ENCODE results near the gene KCND1.

The KCND1 gene

DNA sequence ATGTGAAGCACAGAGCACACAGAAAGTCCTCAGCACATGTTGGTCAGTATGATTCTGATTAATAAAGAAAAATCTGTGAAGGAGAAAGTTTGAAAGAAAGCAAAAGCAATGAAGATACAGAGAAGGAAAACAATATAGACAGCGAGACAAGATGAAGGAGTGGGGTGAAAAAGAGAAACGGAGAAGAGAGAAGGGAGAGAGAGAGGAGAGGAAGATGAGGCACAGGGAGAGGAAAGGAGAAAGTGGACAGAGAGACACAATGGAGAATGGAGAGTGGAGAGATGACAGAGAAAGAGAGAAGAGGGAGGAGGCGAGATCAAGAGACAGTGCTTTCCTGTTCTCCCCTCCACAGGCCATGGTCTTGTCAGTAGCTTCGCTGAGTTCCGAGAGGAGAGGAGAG, 3.9 kb upstream of the KCND1 start:
- H3K9ac ChIP-seq (ENCODE audit: low read depth in 1 of 2, low read length in 2 of 2), result no peak overlapping the region
- no peaks in the 10 kb centered on the region for H3K27me3 ChIP-seq (ENCODE audit: control insufficient read depth in 2 of 2, insufficient read depth in 2 of 2, low read length in 2 of 2)
- H3K36me3 ChIP-seq (ENCODE audit: control insufficient read depth in 2 of 2, insufficient read depth in 2 of 2, low read length in 2 of 2), result peaks cover 15 to 22% of the 10 kb centered on the region in 2 donors
- no peak overlapping the region for H3K4me3 ChIP-seq (ENCODE audit: low read length in 2 of 2)
- H3K9me3 ChIP-seq (ENCODE audit: control insufficient read depth in 2 of 2, low read length in 2 of 2), result no peaks in the 10 kb centered on the region
- peaks cover 0 to 4% of the 10 kb centered on the region in 2 donors for H3K4me1 ChIP-seq (ENCODE audit: control insufficient read depth in 2 of 2, insufficient read depth in 2 of 2, low read length in 2 of 2)
- no peak overlapping the region for H3K27ac ChIP-seq (ENCODE audit: low read depth in 2 of 2, low read length in 2 of 2)

GRCh38 chrX:48975041-48975440, 3.4 kb upstream of the KCND1 start:
- H3K9me3 ChIP-seq (ENCODE audit: control insufficient read depth in 2 of 2, low read length in 2 of 2), result no peaks in the 10 kb centered on the region
- peaks cover 15 to 18% of the 10 kb centered on the region in 2 donors for H3K36me3 ChIP-seq (ENCODE audit: control insufficient read depth in 2 of 2, insufficient read depth in 2 of 2, low read length in 2 of 2)
- H3K27ac ChIP-seq (ENCODE audit: low read depth in 2 of 2, low read length in 2 of 2), result no peak overlapping the region
- no peak overlapping the region for H3K9ac ChIP-seq (ENCODE audit: low read depth in 1 of 2, low read length in 2 of 2)
- H3K27me3 ChIP-seq (ENCODE audit: control insufficient read depth in 2 of 2, insufficient read depth in 2 of 2, low read length in 2 of 2), result no peaks in the 10 kb centered on the region
- no peak overlapping the region for H3K4me3 ChIP-seq (ENCODE audit: low read length in 2 of 2)
- peaks cover 0 to 4% of the 10 kb centered on the region in 2 donors for H3K4me1 ChIP-seq (ENCODE audit: control insufficient read depth in 2 of 2, insufficient read depth in 2 of 2, low read length in 2 of 2)

DNA sequence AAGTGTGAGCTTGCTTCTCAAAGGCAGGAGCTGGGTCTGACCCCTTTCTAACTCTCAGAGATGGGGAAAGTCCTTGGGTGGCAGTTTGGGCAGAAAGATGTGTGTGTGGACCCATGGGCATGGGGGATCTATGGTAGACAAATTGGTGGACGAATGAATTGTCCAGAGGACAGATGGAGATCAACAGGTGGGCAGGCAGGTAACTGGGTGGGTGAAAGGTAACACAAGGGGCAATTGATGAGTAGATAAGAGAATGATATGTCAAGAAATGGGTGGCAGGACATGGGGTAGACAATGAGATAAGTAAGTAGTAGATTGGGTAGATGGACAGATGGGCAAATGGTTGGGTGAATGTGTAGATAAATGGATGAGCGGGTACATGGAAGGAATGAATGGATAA, 2.9 kb upstream of the KCND1 start:
- Histone ChIP-seq H3K4me1 (ENCODE audit: control insufficient read depth in 2 of 2, insufficient read depth in 2 of 2, low read length in 2 of 2) (peaks cover 0 to 4% of the 10 kb centered on the region in 2 donors), H3K4me3 (ENCODE audit: low read length in 2 of 2) (no peak overlapping the region), H3K27me3 (ENCODE audit: control insufficient read depth in 2 of 2, insufficient read depth in 2 of 2, low read length in 2 of 2) (no peaks in the 10 kb centered on the region), H3K27ac (ENCODE audit: low read depth in 2 of 2, low read length in 2 of 2) (no peak overlapping the region), H3K9me3 (ENCODE audit: control insufficient read depth in 2 of 2, low read length in 2 of 2) (no peaks in the 10 kb centered on the region), H3K9ac (ENCODE audit: low read depth in 1 of 2, low read length in 2 of 2) (no peak overlapping the region), H3K36me3 (ENCODE audit: control insufficient read depth in 2 of 2, insufficient read depth in 2 of 2, low read length in 2 of 2) (peaks cover 15% of the 10 kb centered on the region in 2 donors)

GRCh38 chrX:48974033-48974432, 2.4 kb upstream of the KCND1 start:
- Histone ChIP-seq H3K9ac (ENCODE audit: low read depth in 1 of 2, low read length in 2 of 2) (no peak overlapping the region), H3K4me3 (ENCODE audit: low read length in 2 of 2) (no peak overlapping the region)

GRCh38 chrX:48972220-48973164, 848 bp upstream of the KCND1 start:
- Histone ChIP-seq H3K9me3 (ENCODE audit: control insufficient read depth in 2 of 2, low read length in 2 of 2) (no peaks in the 10 kb centered on the region), H3K4me1 (ENCODE audit: control insufficient read depth in 2 of 2, insufficient read depth in 2 of 2, low read length in 2 of 2) (peaks cover 0 to 4% of the 10 kb centered on the region in 2 donors), H3K27ac (ENCODE audit: low read depth in 2 of 2, low read length in 2 of 2) (no peak overlapping the region), H3K9ac (ENCODE audit: low read depth in 1 of 2, low read length in 2 of 2) (no peak overlapping the region), H3K4me3 (ENCODE audit: low read length in 2 of 2) (peak overlapping the region; percentile 24 to 27), H3K27me3 (ENCODE audit: control insufficient read depth in 2 of 2, insufficient read depth in 2 of 2, low read length in 2 of 2) (no peaks in the 10 kb centered on the region), H3K36me3 (ENCODE audit: control insufficient read depth in 2 of 2, insufficient read depth in 2 of 2, low read length in 2 of 2) (peaks cover 8 to 15% of the 10 kb centered on the region in 2 donors)

More at GRCh38 chrX:48974033-48974432, 2.4 kb upstream of the KCND1 start:
- no peaks in the 10 kb centered on the region for H3K27me3 ChIP-seq (ENCODE audit: control insufficient read depth in 2 of 2, insufficient read depth in 2 of 2, low read length in 2 of 2)
- peaks cover 0 to 4% of the 10 kb centered on the region in 2 donors for H3K4me1 ChIP-seq (ENCODE audit: control insufficient read depth in 2 of 2, insufficient read depth in 2 of 2, low read length in 2 of 2)
- peaks cover 15% of the 10 kb centered on the region in 2 donors for H3K36me3 ChIP-seq (ENCODE audit: control insufficient read depth in 2 of 2, insufficient read depth in 2 of 2, low read length in 2 of 2)
- H3K27ac ChIP-seq (ENCODE audit: low read depth in 2 of 2, low read length in 2 of 2), result no peak overlapping the region
- H3K9me3 ChIP-seq (ENCODE audit: control insufficient read depth in 2 of 2, low read length in 2 of 2), result no peaks in the 10 kb centered on the region

DNA sequence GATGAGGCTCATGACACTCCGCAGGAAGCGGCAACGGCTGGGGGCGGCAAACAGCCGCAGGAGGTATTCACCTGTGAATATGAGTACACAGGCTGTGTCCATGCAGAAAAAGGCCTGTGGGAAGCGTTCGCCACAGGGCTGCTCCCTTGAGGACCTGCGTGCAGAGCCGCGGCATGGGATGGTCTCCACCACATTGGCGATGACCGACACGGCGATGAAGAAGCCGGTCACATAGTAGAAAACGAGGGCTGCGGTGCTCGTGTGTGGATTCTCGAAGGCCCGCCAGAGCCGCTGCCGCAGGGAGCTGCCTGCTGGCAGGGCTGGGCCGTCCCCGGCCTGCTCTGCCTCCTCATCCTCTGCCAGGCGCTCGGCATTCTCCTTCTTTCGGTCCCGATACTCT, 2.2 kb downstream of the KCND1 start:
- Histone ChIP-seq H3K9ac (ENCODE audit: low read depth in 1 of 2, low read length in 2 of 2) (no peak overlapping the region), H3K27ac (ENCODE audit: low read depth in 2 of 2, low read length in 2 of 2) (no peak overlapping the region), H3K4me1 (ENCODE audit: control insufficient read depth in 2 of 2, insufficient read depth in 2 of 2, low read length in 2 of 2) (peaks cover 0 to 4% of the 10 kb centered on the region in 2 donors), H3K4me3 (ENCODE audit: low read length in 2 of 2) (no peak overlapping the region), H3K9me3 (ENCODE audit: control insufficient read depth in 2 of 2, low read length in 2 of 2) (no peaks in the 10 kb centered on the region), H3K36me3 (ENCODE audit: control insufficient read depth in 2 of 2, insufficient read depth in 2 of 2, low read length in 2 of 2) (peaks cover 0 to 1% of the 10 kb centered on the region in 2 donors), H3K27me3 (ENCODE audit: control insufficient read depth in 2 of 2, insufficient read depth in 2 of 2, low read length in 2 of 2) (no peaks in the 10 kb centered on the region)

- Histone ChIP-seq H3K9ac (ENCODE audit: low read depth in 1 of 2, low read length in 2 of 2) (no peak overlapping the region), H3K4me3 (ENCODE audit: low read length in 2 of 2) (no peak overlapping the region), H3K4me1 (ENCODE audit: control insufficient read depth in 2 of 2, insufficient read depth in 2 of 2, low read length in 2 of 2) (peaks cover 0 to 4% of the 10 kb centered on the region in 2 donors), H3K9me3 (ENCODE audit: control insufficient read depth in 2 of 2, low read length in 2 of 2) (no peaks in the 10 kb centered on the region), H3K27me3 (ENCODE audit: control insufficient read depth in 2 of 2, insufficient read depth in 2 of 2, low read length in 2 of 2) (no peaks in the 10 kb centered on the region), H3K36me3 (ENCODE audit: control insufficient read depth in 2 of 2, insufficient read depth in 2 of 2, low read length in 2 of 2) (no peaks in the 10 kb centered on the region), H3K27ac (ENCODE audit: low read depth in 2 of 2, low read length in 2 of 2) (no peak overlapping the region)
Observed at GRCh38 chrX:48968377-48968776, 3.3 kb downstream of the KCND1 start.

DNA sequence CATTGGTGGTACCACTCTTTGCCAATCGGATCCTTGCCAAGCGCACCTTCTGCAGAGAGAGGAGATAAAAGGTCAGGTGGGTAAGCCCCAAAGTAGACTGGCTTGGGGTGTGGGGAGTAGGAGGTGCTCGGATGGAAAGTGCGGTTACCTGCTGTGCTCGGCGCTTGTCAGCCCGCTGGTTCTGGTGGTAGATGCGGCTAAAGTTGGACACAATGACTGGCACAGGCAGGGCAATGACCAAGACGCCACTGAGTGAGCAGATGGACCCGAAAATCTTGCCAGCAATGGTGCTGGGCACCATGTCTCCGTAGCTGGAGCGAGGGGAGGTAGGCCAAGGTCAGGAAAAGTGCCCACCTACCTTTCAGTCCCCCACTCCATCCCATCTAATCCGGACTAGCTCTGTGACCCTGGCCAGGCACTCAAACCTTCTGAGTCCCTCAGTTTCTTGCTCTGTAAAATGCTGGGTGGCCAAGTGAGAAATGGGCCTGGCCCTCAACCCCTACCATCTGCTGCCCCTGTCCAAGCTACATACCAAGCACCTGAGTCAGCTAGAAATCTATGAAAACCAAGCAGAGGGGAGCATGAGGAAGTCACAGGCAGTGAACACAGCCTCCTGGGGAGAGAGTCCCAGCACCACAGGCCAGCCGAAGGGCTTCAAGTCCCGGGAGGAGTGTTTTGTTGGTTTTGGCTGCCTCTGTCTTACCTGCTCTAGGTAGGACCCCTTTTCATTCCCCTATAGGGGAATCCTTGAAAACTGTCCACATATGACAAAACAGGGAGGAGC, 4.7 kb downstream of the KCND1 start:
- Histone ChIP-seq H3K4me1 (ENCODE audit: control insufficient read depth in 2 of 2, insufficient read depth in 2 of 2, low read length in 2 of 2) (peaks cover 0 to 4% of the 10 kb centered on the region in 2 donors), H3K9ac (ENCODE audit: low read depth in 1 of 2, low read length in 2 of 2) (no peak overlapping the region), H3K36me3 (ENCODE audit: control insufficient read depth in 2 of 2, insufficient read depth in 2 of 2, low read length in 2 of 2) (no peaks in the 10 kb centered on the region), H3K27me3 (ENCODE audit: control insufficient read depth in 2 of 2, insufficient read depth in 2 of 2, low read length in 2 of 2) (no peaks in the 10 kb centered on the region), H3K9me3 (ENCODE audit: control insufficient read depth in 2 of 2, low read length in 2 of 2) (no peaks in the 10 kb centered on the region), H3K4me3 (ENCODE audit: low read length in 2 of 2) (no peak overlapping the region), H3K27ac (ENCODE audit: low read depth in 2 of 2, low read length in 2 of 2) (no peak overlapping the region)

GRCh38 chrX:48965959-48966358, 5.7 kb downstream of the KCND1 start:
- Histone ChIP-seq H3K4me3 (ENCODE audit: low read length in 2 of 2) (no peak overlapping the region), H3K36me3 (ENCODE audit: control insufficient read depth in 2 of 2, insufficient read depth in 2 of 2, low read length in 2 of 2) (no peaks in the 10 kb centered on the region), H3K27me3 (ENCODE audit: control insufficient read depth in 2 of 2, insufficient read depth in 2 of 2, low read length in 2 of 2) (no peaks in the 10 kb centered on the region), H3K9me3 (ENCODE audit: control insufficient read depth in 2 of 2, low read length in 2 of 2) (no peaks in the 10 kb centered on the region), H3K9ac (ENCODE audit: low read depth in 1 of 2, low read length in 2 of 2) (no peak overlapping the region), H3K27ac (ENCODE audit: low read depth in 2 of 2, low read length in 2 of 2) (no peak overlapping the region), H3K4me1 (ENCODE audit: control insufficient read depth in 2 of 2, insufficient read depth in 2 of 2, low read length in 2 of 2) (no peaks in the 10 kb centered on the region)

DNA sequence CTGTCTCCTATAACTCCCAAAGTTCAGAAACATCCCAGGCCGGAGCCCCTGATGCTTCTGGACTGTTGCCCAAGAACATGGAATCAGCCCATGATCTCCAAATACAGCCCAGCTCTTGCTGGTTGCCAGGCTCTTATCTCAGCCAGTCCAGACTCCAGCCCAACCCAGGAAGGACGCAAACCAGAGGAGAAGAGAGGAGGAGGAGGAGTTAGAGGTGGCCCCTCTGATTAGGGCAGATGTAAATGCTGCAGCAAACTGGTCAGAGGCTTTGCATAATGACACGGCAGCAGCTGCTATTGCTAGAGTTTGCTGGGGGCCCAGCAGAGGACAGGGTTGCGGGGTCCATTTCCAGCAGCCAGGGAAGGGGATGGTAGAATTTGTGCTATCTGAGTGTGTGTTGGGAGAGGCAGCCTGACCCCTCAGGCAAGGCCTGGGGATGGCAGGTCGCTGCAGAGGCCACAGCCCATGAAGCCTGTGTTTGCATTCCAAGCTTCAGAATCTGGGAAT, 10.0 kb downstream of the KCND1 start:
- H3K4me3 ChIP-seq (ENCODE audit: low read length in 2 of 2), result no peak overlapping the region
- H3K27ac ChIP-seq (ENCODE audit: low read depth in 2 of 2, low read length in 2 of 2), result peak overlapping the region; percentile 41 to 53
- no peaks in the 10 kb centered on the region for H3K9me3 ChIP-seq (ENCODE audit: control insufficient read depth in 2 of 2, low read length in 2 of 2)
- no peaks in the 10 kb centered on the region for H3K27me3 ChIP-seq (ENCODE audit: control insufficient read depth in 2 of 2, insufficient read depth in 2 of 2, low read length in 2 of 2)
- no peak overlapping the region for H3K9ac ChIP-seq (ENCODE audit: low read depth in 1 of 2, low read length in 2 of 2)
- H3K36me3 ChIP-seq (ENCODE audit: control insufficient read depth in 2 of 2, insufficient read depth in 2 of 2, low read length in 2 of 2), result no peaks in the 10 kb centered on the region
- H3K4me1 ChIP-seq (ENCODE audit: control insufficient read depth in 2 of 2, insufficient read depth in 2 of 2, low read length in 2 of 2), result peaks cover 2 to 5% of the 10 kb centered on the region in 2 donors
